GM18868 (cell line): ENCODE data around the gene DUOXA1.
"Not testable (repeated sequence)": the region's sequence is repeated elsewhere in the genome, so short reads cannot be mapped to it uniquely, and the experiment has no call there.

Experiments
- ATAC-seq: cut with Tn5 transposase; IDR thresholded peaks from one replicate; pipeline ENCODE4 v1.9.1; 2021; ENCODE audit warnings: mild to moderate bottlenecking, moderate library complexity; ENCODE audit not compliant: unreplicated experiment

The DUOXA1 gene

DNA sequence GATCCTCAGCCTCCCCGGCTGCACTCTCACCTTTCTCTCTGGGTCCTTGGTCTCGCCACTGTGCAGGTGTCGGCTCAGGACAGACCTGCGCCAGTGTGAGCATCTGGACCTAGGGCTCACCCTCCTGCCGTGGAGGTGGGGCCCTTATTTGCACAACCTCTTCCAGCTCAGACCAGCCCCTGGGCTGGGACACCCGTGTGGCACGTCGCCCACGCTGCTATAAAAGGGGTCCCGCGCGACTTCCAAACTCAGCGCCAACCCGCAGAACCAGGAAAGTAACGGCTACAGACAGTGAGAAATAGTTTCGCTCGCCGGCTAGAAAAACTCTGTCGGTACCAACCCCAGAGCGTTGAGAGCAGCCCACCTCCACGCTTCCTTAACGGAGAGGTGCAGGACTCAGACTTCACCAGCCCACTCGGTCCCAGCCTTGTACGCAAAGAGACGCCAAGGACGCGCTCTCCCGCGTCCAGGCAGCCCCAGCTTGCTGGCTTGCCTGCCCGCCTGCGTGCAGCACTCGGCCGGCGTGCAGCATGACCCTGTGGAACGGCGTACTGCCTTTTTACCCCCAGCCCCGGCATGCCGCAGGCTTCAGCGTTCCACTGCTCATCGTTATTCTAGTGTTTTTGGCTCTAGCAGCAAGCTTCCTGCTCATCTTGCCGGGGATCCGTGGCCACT, 15.5 kb downstream of the DUOXA1 start, which contains the start of the genes DUOX2 and DUOXA2:
Gene DUOX2 (minus strand): TSS at position 97 of the 675 bp plus-strand sequence. CDS start 761 bp downstream, outside the sequence.
Gene DUOXA2 (plus strand): TSS at position 251 of the 675 bp plus-strand sequence. CDS start 280 bp downstream, at position 531.
- ATAC-seq, result no peak

DNA sequence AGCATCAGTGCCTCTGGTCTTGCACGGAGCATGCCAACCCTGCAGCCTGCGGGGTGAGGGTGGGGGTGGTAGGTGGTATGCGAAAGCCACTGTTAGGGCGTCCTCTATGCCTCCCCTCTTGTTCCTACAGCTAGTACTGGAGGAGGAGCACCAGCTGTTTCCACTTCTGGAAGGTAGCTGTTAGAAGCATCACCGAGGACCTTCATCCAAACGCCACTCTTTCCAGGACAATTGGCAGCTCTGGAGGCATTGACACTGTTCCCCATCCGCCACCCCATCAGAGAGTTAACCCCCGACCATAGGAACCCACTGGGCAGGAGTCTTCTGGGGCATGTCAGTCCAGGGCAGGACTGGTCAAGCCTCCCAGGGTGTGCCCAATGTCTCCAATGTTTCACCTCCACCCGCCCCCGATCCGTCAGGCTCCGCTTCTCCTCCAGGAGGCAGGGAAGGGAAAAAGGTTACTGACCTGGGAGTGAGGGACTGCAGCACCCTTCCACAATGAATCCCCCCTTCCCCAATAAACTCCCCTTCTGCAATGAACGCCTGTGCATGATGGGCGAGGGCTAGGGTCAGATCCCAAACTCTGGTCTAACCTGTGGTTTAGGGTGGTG, 16.2 kb downstream of the DUOXA1 start:
- no peak for ATAC-seq

DNA sequence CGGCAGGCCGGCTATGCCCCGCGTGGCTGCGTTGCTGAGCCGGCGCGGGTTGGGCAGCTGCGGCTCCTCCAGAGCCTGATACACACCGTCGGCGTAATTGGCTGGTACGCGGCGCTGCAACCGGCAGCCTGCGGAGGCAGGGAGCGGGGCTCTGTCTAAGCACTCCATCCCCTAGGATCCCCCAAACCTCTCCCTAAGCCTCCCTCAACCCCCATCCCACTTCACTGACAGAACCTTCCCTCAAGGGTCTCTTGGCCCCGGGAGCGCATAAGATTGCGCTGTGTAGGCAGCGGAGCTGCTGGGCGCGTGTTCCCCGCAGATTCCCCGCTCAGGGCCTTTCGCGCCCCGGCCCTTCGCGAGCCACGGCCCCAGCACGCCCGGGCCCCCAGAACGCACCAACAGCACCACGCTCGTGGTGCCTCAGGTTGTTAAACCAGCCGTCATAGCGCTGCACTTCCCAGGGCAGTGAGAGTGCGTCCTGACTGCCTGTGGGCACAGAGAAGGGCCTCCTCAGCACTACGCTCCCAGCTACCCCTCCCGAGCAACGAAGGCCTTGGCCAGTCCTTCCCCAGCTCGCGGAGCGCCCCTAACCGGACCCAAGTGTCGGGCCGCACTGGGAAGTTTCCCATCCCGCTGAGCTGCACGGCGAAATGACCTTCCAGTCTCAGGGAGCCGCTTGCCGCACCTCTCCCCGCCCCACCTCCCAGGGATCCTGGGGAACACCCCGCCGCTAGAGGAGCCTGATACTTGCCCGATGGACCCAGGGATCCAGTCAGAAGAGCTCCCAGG, 16.9 kb downstream of the DUOXA1 start:
- ATAC-seq, result no peak

DNA sequence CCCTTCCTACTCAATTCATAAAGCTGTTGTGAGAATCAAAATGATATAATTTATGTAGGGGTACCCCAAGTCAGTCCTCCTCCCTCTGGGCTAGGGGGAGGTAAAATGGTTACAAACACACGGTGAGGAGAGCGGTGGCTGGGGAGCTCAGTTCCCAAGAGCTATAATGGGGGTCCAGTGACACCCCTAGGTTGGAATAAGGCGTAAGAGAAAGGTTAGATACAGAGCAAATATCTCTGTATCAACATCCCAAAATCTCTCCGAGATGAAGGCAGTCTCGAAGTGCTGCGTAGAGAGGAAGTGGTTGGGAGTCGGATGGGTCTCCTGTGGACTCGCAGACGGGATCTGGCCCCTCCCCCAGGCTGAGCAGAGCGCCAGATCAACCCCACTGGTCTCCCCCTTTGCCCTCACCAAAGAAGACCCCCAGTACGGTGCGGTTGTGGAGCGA, 17.5 kb downstream of the DUOXA1 start:
- no peak for ATAC-seq

DNA sequence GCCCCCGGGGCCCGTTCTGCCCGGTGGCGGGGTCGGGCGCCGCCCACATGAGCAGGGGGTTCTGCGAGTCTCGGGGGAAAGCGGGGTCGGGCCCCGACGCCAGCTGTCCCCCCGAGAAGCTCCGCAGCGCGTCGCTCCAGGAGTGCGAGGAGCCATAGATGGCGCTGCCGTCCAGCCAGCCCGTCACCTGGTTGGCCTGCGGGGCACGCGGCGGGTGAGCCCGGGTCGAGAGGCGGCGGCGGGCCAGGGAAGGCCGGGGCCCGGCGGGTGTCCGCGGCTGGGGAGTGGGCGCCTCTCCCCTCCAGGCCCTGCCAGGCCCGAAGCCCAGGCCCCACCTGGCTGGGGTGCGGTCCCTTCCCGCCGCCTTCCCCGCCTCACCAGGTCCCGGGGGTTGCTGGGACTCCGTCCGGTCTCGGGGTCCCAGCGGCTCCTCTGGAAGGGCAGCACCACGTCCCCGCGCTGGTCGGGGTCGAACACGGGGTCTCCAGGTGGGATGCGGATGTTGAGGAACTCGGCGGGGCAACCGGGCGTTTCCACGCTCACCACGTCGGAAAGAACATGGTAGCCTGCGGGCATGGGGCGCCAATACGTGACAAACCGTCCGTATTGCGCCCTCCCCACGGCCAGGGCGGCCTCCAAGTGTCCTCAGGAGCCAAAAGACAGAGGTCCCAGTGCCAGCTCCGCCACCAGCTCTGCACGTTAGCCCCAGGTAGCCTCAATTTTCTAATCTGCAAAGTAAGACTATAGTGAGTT, 18.1 kb downstream of the DUOXA1 start:
- no peak for ATAC-seq

DNA sequence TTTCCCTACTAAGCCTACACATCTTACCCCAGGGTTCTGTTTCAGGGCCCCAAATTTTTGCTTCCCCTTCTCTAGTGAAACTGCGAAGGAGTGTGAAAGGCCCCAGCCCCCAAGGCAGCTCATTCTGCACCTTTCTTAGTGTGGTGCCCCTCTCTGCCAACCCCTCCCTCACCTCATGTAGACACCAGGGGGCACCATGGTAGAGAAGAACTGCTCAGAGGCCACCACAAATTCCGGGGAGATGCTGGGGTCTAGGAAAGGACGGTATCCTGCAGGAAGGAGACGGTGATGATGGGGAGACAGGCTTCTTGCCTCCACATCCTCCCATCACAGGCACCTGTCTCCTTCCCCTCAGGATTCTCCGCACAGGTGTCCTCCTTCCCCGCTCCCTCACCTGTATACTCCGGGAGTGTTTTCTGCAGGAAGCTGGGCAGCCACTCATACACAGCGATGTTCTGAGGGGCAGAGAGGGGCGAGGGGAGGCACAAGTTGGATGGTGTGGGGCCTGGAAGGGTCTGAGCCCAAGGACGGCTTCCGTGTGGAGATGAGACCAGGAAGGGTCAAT, 19.3 kb downstream of the DUOXA1 start:
- no peak for ATAC-seq

DNA sequence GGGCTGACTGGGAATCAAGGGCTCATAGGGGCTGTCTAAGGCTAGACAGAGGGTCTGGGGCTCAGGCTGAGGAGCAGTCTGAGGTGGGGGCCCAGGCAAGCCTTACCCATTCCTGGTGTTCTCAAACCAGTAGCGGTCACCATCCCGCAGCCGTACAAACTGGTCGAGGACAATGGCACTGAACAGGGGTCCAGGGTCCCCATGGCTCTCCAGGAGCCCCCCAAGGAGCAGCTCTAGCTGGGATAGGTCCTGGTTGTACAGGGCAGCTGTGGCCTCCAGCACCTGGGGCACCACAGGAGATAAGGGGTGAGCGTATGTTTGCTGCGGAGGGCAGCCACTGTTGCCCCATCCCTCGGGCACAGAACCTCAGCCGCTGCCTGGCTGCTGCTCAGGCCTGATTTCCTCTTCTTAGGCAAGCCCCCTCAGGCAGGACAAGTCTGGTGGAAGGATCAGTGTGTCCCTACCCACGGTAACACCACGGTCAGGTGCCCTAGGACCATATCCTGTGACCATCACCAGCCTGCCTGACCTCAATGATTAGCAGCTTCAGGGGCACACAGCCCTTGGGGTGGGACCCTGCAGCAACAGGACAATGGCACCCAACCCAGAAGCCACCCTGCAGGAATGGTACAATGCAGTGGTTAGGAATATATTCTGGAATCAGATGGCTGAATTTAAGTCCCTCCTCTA, 21.6 kb downstream of the DUOXA1 start:
- ATAC-seq, result no peak

DNA sequence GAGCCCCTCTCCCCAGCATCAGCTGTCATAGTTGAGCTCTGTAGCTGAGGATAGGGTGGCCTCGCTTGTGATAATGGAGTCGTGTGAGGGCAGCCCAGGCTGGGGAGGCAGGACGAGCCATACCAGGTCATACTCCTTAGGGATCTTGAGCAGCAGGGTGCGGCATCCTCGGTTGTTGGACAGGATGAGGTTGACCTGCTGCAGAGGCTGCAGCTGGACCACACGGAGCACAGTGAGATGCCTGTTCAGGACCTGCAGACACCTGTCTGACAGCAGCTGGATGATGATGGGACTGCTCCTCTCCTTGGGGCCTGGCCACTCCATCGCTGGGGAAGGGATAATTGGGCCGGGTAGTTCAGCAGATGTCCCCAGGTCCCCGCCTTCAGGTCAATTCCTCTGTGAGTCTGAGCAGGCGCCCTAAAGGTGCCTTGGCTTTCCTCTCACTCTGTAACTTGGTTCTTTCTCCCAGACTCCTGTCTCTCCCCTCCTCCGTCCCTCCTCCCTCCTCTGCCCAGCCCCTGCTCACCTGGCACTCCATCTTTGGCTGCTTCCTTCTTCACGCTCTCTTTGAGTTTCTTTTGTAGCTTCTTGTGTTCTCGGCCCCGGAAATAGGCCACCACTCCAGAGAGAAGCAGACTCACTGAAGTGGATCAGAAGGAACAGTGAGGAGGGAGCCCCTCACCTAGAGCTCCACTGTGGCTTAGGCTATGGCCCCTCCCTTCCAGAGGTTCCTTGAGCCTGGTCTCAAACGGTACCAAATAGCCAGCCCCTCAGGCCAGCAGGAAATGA, 23.5 kb downstream of the DUOXA1 start:
- ATAC-seq, result no peak

DNA sequence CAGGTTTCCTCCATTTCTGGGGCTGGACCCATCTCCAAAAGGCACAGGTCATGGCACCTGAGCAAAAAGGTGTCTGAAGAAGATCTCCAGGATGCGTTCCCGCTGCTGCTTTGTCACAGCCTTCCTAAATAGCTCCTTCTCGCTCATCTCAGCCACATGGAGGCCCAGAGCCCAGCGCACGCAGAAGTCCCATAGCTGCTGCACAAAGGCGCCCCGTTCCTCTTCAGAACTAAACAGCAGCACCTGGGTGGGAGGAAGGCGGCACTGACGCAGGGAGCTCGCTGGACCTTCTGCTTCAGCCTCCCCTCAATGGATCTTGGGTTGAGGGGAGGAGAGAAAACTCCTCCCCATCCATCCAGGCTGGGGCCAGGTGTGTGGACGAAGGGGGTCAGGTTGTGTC, 24.1 kb downstream of the DUOXA1 start:
- no peak for ATAC-seq

DNA sequence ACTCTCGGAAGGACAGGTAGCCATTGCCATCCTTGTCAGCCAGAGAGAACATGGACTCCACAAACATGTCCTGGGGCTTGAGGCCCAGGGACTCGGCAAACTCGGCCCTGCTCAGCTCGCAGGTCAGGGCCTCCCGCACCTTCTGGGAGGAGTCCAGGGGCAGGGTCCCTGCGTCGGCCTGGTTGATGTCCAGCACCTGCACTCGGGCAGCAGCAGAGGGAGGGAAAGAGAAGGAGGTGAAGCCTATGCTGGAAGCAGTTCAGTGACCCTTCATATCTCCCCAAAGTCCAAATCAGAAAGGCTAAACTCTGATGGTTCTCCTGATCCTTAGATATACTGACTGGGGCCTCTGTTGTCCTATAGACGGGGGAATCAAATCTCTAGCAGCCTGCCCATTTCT, 25.5 kb downstream of the DUOXA1 start:
- not testable (repeated sequence) for ATAC-seq

DNA sequence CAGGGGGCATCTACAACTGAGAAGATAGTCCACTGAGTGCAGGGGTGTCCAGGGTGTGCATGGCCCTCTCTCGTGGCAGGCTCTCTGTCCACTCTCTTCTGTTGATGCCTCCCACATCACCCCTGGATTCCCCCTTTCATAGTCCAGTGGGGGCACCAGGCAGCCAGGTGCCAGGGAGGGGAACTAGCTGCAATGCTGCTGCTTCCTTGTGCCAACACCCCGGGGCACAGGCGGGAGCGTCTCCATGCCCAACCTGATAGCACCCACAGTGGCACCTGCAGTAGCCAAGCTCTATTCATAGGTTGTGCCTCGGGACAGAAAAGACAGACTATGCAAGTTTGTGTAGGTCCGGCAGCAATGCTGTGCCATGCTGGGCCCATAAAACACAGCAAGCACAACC, 27.5 kb downstream of the DUOXA1 start:
- no peak for ATAC-seq

DNA sequence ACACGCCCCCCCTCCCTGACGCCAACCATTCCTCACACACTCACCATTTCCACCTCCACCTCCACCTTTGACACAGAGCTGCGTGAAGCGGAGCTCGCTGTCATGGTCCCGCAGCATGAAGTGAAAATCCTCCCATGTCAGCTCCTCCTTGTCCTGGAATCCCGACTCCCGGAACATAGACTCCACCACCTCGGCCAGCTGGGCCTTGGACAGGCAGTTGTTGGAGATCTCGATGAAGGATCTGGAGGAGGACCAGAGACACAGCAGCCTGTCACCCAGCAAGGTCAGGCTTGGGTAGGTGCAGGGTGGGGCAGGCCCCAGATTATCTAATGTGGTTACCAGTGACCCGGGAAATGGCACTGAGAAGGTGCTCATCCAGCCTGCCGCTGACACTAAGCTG, 27.9 kb downstream of the DUOXA1 start:
- ATAC-seq, result no peak

DNA sequence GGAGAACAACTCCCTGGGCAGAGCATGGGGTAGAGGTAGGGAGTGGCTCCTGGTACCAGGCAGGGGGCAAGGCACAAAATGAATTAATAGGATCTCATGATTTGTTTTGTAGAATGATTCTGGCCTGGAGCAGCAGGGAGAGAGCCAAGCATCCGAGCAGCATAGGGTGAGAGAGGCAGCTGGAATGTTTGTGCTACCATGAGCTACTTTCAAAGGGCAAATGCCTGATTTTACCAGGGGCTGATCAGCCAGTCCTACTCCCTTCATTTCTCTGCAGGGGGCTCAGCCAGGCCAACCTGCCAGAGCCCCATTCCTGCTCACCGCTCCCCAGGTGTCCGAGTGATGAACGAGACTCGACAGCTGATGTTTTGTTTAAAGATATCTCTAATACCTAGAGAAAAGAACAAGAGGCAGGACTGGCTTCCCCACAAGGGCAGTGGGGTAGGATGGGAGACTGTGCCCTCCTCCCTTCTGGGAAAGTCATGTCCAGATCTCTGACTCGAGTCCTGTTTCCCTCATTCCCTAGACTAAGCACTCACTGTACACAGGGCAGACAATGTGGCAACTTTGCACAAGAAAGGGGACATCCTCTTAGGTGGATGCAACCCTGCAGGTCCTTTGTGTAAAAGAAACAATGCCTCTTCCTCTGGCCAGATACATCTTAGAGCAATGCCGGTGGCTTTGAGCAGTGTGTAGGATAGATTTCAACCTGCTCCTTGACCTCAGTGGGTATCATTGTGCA, 28.6 kb downstream of the DUOXA1 start:
- no peak for ATAC-seq

DNA sequence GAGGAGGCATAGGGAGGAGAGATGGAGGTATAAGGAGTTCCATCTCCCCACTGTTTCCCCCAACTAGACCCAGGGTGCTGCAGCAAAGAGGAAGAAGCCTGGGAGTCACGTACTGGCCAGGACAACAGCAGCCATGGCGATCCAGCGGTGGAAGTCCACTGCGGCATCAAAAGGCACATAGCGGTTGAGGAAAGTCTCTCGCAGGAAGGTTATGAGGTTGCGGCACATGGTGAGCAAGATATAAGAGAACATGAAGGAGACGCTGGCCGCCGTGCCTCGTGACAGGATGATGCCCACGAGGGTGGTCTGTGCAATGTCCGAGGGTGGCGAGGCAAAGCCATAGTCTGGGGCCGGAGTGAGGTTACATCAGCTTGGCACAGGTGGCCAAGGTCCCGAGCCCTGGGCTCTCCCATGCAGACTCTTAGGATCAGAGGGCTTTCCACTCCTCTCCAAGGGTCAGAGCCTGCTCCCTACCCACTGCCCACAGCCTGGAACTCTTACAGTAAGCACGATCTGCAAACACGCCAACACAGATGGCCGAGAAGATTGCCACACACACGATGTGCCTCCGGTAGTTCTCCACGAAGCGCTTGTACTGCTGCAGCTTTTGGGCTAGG, 30.0 kb downstream of the DUOXA1 start:
- no peak for ATAC-seq

DNA sequence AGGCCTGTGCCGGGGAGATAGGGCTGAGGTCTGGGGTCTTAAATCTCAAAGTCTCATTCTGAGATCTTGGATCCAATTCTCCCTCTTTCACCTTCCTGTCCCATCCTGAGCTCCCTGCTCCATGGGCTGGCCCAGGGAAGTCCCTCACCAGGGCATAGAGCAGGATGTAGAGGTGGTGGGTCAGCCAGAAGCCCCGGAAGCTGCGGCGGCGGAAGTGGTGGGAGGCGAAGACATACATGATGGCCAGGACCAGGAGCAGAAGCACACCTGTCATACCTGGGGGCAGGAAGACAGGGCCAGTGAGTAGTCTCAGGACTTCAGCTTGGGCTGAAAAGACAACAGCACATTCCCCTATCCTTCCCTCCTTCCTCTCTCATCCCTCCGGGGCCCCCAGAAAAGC, 32.2 kb downstream of the DUOXA1 start:
- no peak for ATAC-seq

DNA sequence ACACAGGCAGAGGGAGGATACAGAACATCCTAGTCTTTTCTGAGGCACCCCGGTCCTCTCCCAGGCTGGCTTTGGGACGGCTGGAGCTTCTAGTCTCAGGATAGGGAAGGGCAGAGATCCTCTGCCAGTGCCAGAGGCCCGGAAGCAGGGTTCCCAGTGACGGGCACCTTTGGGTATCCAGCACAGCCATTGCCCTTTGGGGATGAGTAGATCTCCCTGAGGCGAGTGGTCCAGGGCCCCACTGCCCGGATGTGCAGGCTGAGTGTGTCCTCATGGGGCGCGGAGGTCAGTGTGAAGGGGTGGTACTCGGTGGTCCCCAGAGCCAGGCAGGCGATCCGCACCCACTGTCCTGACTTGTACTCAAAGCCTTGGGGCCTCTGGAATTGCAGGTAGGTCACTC, 34.0 kb downstream of the DUOXA1 start:
- no peak for ATAC-seq

DNA sequence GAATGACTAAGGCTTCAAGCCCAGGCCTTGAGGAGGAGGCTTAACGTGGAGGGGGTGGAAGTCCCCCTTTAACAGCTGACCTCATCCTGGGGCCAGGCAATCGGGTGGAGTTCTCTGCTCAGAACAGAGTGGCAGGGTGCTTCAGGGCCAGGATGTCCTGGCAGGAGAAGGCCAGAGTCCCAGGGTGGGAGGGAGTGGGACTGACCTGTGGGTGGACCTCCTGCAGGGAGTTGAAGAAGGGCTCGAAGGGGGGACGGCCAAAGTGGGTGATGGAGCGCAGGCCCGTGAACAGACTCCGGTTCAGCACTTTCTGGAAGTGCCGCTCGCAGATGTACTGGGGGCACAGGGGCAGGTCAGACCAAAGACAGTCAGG, 35.3 kb downstream of the DUOXA1 start:
- no peak for ATAC-seq

DNA sequence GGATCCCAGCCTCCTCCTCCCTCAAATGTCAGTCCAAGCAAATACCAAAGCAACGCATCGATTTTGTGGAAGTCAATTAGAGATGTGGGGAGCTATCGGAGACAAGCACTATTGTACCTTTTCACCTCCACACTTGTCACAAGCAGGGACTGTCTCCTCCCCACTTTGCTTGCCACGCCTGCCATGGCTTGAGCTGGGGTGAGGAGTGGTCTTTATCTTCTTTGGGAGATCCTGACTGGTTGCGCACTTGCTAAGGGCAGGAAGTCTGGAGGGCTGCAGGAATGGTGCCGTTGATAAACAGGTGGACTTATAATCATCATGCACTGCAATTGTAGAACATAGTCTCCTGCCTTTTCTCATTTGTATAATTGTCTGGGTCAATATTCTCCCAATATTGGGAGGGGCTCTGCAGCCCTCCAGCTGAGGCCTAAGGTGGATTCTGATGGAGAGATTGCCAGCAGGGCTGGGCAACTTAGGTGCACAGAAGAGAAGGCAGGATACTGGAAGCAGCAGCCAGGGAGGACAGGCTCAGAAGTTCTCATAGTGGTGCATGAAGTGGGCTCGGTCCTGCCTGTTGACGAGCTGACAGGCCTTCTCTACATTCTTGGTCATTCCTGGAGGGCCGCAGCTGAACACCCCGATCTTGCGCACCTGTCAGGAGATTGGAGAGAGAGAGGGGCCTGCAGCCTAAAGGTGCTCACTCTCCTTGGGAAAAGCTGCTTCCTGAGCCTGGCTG, 35.9 kb downstream of the DUOXA1 start:
- no peak for ATAC-seq
